ENCODE data around the gene LRRC42. TPM values are rescaled to one million over a fixed set of nuclear protein-coding genes. Genes with fewer than 3 reads are reported as not detected.

The LRRC42 gene
- total RNA-seq, 2 experiments from 2014 or later, result 29.0 to 30.1 TPM

DNA sequence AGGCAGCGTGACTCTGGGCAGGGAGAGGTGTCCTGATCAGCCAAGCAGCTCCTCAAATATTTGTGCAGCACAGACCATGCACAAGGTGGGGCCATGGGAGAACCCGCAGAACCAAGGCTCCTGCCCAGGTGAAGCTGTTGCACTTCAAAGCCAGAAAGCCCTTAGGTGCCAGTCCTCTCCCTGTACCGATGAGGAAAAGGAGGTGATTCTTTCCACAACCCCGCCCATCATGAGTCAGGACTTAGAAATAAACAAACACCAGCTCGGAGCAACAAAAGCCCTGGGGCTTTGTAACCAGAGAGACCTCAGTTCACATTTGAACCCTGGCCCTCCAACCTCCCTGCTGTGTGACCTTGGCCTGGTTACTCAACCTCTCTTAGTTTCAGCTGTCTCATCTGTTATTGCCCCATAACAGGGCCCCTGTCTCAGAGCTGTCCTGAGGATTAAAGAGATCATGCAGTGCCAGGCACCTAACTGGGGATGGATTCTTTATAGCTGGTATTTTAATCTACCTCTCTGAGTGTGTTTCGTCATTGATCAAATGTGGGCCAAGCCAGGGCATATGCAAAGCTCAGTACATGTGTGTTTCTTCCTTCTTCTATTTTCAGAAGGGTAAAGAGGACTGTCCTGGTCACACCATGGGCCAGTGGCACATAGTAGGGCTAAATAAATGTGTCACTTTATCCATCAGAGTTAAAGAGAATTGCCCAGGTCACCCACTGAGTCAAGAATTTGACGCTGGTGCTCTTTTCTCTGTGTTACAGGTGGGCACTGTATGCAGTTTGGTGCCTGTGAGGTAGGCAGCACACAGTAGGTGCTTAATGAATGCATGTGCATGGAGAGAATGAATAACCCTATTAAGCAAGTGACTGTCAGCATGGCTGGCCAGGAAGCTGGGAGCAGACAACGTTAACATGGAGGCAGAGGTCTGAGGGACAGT is 70.5 kb downstream of the LRRC42 start:
- DNase-seq, result no peak
- H3K4me3 Mint-ChIP-seq, result no peak overlapping the region
- H3K27ac Mint-ChIP-seq, result no peak overlapping the region
- H3K36me3 Mint-ChIP-seq, result no peaks in the 10 kb centered on the region
- H3K4me1 Mint-ChIP-seq, result no peaks in the 10 kb centered on the region
- H3K9me3 Mint-ChIP-seq, result no peaks in the 10 kb centered on the region
- H3K27me3 Mint-ChIP-seq, result no peaks in the 10 kb centered on the region

Other genes with a start within 250 kb of the LRRC42 start
- under 1 TPM in 1 of 2 experiments, not detected in 1; 0.10 TPM for gene GLIS1, start 207.2 kb upstream of the LRRC42 start, total RNA-seq
- 10 to 100 TPM; 44.2 to 50.4 TPM for gene NDC1, start 108.1 kb upstream of the LRRC42 start, total RNA-seq
- 10 to 100 TPM; 14.5 to 16.5 TPM for gene YIPF1, start 56.6 kb upstream of the LRRC42 start, total RNA-seq
- gene DIO1, start 52.2 kb upstream of the LRRC42 start, total RNA-seq, result not detected
- gene IFT25, start 651 bp upstream of the LRRC42 start, total RNA-seq, result 10 to 100 TPM; 53.2 to 59.1 TPM
- not detected for gene LDLRAD1, start 71.8 kb downstream of the LRRC42 start, total RNA-seq
- gene TMEM59, start 106.9 kb downstream of the LRRC42 start, total RNA-seq, result 10 to 100 TPM; 89.4 to 97.7 TPM
- 1 to 10 TPM; 7.7 to 8.3 TPM for gene TCEANC2, start 107.3 kb downstream of the LRRC42 start, total RNA-seq
- not detected for gene CDCP2, start 206.7 kb downstream of the LRRC42 start, total RNA-seq